ENCODE measurements around the gene HIF1A.
"Not testable (repeated sequence)": the region's sequence is repeated elsewhere in the genome, so short reads cannot be mapped to it uniquely, and the experiment has no call there.

HIF1A gene

GRCh38 chr14:61746346-61746745 lies 51.0 kb downstream of the HIF1A start:
- H3K36me3 ChIP-seq (ENCODE audit: control insufficient read depth, insufficient read depth, low read length); H2BK120ac ChIP-seq (ENCODE audit: low read depth, low read length); H3K4me3 ChIP-seq (ENCODE audit: low read length); H3K27ac ChIP-seq (ENCODE audit: low read depth, low read length); H2BK5ac ChIP-seq (ENCODE audit: low read length); H3K9ac ChIP-seq (ENCODE audit: low read length); H4K8ac ChIP-seq (ENCODE audit: low read depth, low read length); H3K4me2 ChIP-seq (ENCODE audit: low read length); H3K4ac ChIP-seq (ENCODE audit: low read depth, low read length); H3K79me2 ChIP-seq (ENCODE audit: control insufficient read depth, insufficient read depth, low read length); H3K27me3 ChIP-seq (ENCODE audit: insufficient read depth, low read length, poor library complexity); H2BK15ac ChIP-seq (replicated peaks; ENCODE audit: low read depth); H3K4me1 ChIP-seq (ENCODE audit: control insufficient read depth, low read depth, low read length); H3K79me1 ChIP-seq (ENCODE audit: low read length); H3K56ac ChIP-seq (ENCODE audit: low read length); H3K18ac ChIP-seq (ENCODE audit: low read length); H2AK5ac ChIP-seq (ENCODE audit: low read length); DNase-seq; H3K23ac ChIP-seq (ENCODE audit: low read length); H4K5ac ChIP-seq (ENCODE audit: low read length): not testable (repeated sequence)
- WGBS (ENCODE audit: extremely low coverage, insufficient coverage, low lambda C conversion rate) = no CpG with 5 or more reads among the region's 3 CpGs

- no peak overlapping the region for H3K18ac ChIP-seq (ENCODE audit: low read length)
- no peak overlapping the region for H4K5ac ChIP-seq (ENCODE audit: low read length)
- no peak overlapping the region for H4K8ac ChIP-seq (ENCODE audit: low read depth, low read length)
- DNase-seq = no peak
- H3K79me1 ChIP-seq (ENCODE audit: low read length) = no peaks in the 10 kb centered on the region
- no peaks in the 10 kb centered on the region for H3K4me1 ChIP-seq (ENCODE audit: control insufficient read depth, low read depth, low read length)
- no peak overlapping the region for H3K4me3 ChIP-seq (ENCODE audit: low read length)
- no peak overlapping the region for H3K4me2 ChIP-seq (ENCODE audit: low read length)
- no peaks in the 10 kb centered on the region for H3K27me3 ChIP-seq (ENCODE audit: insufficient read depth, low read length, poor library complexity)
- no peak overlapping the region for H3K9ac ChIP-seq (ENCODE audit: low read length)
- H2BK5ac ChIP-seq (ENCODE audit: low read length) = no peak overlapping the region
- H3K4ac ChIP-seq (ENCODE audit: low read depth, low read length) = no peak overlapping the region
- H2BK15ac ChIP-seq (replicated peaks; ENCODE audit: low read depth) = no peak overlapping the region
- no peak overlapping the region for H3K27ac ChIP-seq (ENCODE audit: low read depth, low read length)
- H3K23ac ChIP-seq (ENCODE audit: low read length) = no peak overlapping the region
- H3K56ac ChIP-seq (ENCODE audit: low read length) = no peak overlapping the region
- no peak overlapping the region for H2AK5ac ChIP-seq (ENCODE audit: low read length)
- no peaks in the 10 kb centered on the region for H3K79me2 ChIP-seq (ENCODE audit: control insufficient read depth, insufficient read depth, low read length)
- H2BK120ac ChIP-seq (ENCODE audit: low read depth, low read length) = no peak overlapping the region
- peaks cover 1% of the 10 kb centered on the region for H3K36me3 ChIP-seq (ENCODE audit: control insufficient read depth, insufficient read depth, low read length)
Measured at GRCh38 chr14:61746881-61747280, 51.6 kb downstream of the HIF1A start.

DNA sequence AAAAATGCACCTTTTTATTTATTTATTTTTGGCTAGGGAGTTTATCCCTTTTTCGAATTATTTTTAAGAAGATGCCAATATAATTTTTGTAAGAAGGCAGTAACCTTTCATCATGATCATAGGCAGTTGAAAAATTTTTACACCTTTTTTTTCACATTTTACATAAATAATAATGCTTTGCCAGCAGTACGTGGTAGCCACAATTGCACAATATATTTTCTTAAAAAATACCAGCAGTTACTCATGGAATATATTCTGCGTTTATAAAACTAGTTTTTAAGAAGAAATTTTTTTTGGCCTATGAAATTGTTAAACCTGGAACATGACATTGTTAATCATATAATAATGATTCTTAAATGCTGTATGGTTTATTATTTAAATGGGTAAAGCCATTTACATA lies 52.0 kb downstream of the HIF1A start:
- Histone ChIP-seq H3K4me2 (ENCODE audit: low read length) (no peak overlapping the region), H4K5ac (ENCODE audit: low read length) (no peak overlapping the region), H3K79me2 (ENCODE audit: control insufficient read depth, insufficient read depth, low read length) (no peaks in the 10 kb centered on the region), H2BK5ac (ENCODE audit: low read length) (no peak overlapping the region), H3K18ac (ENCODE audit: low read length) (no peak overlapping the region), H3K9ac (ENCODE audit: low read length) (no peak overlapping the region), H3K4me3 (ENCODE audit: low read length) (no peak overlapping the region), H4K8ac (ENCODE audit: low read depth, low read length) (no peak overlapping the region), H3K56ac (ENCODE audit: low read length) (no peak overlapping the region), H3K4me1 (ENCODE audit: control insufficient read depth, low read depth, low read length) (no peaks in the 10 kb centered on the region), H2AK5ac (ENCODE audit: low read length) (no peak overlapping the region), H3K23ac (ENCODE audit: low read length) (no peak overlapping the region), H3K27ac (ENCODE audit: low read depth, low read length) (no peak overlapping the region), H2BK120ac (ENCODE audit: low read depth, low read length) (no peak overlapping the region), H3K36me3 (ENCODE audit: control insufficient read depth, insufficient read depth, low read length) (peaks cover 1% of the 10 kb centered on the region), H3K27me3 (ENCODE audit: insufficient read depth, low read length, poor library complexity) (no peaks in the 10 kb centered on the region), H3K4ac (ENCODE audit: low read depth, low read length) (no peak overlapping the region), H2BK15ac (replicated peaks; ENCODE audit: low read depth) (no peak overlapping the region), H3K79me1 (ENCODE audit: low read length) (no peaks in the 10 kb centered on the region)
- WGBS (ENCODE audit: extremely low coverage, insufficient coverage, low lambda C conversion rate) = no CpG with 5 or more reads among the region's 3 CpGs
- DNase-seq = no peak

DNA sequence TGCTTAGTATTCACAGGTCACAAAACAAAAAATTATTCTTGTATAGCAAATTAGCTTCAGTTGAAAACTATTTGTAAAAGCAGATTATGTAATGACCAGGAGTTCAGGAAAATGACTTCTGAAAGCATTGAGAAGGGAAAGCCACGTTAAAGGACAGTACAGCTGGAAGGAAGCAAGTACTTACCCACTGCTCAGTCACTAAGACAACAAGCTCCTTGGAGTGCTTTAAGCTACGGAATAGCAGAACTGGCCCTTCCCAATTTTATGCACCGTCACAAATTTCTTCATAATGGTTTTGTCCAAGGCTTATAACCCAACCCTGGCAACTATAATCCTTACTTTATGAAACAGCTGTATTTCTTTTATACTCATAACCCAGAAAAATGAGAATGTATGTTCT lies 54.0 kb downstream of the HIF1A start:
- no peak overlapping the region for H3K4me2 ChIP-seq (ENCODE audit: low read length)
- no peak overlapping the region for H2BK120ac ChIP-seq (ENCODE audit: low read depth, low read length)
- no peak overlapping the region for H3K23ac ChIP-seq (ENCODE audit: low read length)
- H2BK5ac ChIP-seq (ENCODE audit: low read length) = no peak overlapping the region
- H3K18ac ChIP-seq (ENCODE audit: low read length) = no peak overlapping the region
- DNase-seq = no peak
- no peak overlapping the region for H3K56ac ChIP-seq (ENCODE audit: low read length)
- H3K79me2 ChIP-seq (ENCODE audit: control insufficient read depth, insufficient read depth, low read length) = no peaks in the 10 kb centered on the region
- no peak overlapping the region for H4K8ac ChIP-seq (ENCODE audit: low read depth, low read length)
- WGBS (ENCODE audit: extremely low coverage, insufficient coverage, low lambda C conversion rate) = no CpG with 5 or more reads among the region's 3 CpGs
- H3K27ac ChIP-seq (ENCODE audit: low read depth, low read length) = no peak overlapping the region
- H4K5ac ChIP-seq (ENCODE audit: low read length) = no peak overlapping the region
- no peak overlapping the region for H3K4ac ChIP-seq (ENCODE audit: low read depth, low read length)
- H3K79me1 ChIP-seq (ENCODE audit: low read length) = no peaks in the 10 kb centered on the region
- H2BK15ac ChIP-seq (replicated peaks; ENCODE audit: low read depth) = no peak overlapping the region
- no peaks in the 10 kb centered on the region for H3K27me3 ChIP-seq (ENCODE audit: insufficient read depth, low read length, poor library complexity)
- no peak overlapping the region for H3K4me3 ChIP-seq (ENCODE audit: low read length)
- no peak overlapping the region for H3K9ac ChIP-seq (ENCODE audit: low read length)
- no peak overlapping the region for H2AK5ac ChIP-seq (ENCODE audit: low read length)
- no peaks in the 10 kb centered on the region for H3K4me1 ChIP-seq (ENCODE audit: control insufficient read depth, low read depth, low read length)
- peaks cover 1% of the 10 kb centered on the region for H3K36me3 ChIP-seq (ENCODE audit: control insufficient read depth, insufficient read depth, low read length)

- H3K79me2 ChIP-seq (ENCODE audit: control insufficient read depth, insufficient read depth, low read length) = no peaks in the 10 kb centered on the region
- H3K4me3 ChIP-seq (ENCODE audit: low read length) = no peak overlapping the region
- H3K36me3 ChIP-seq (ENCODE audit: control insufficient read depth, insufficient read depth, low read length) = peaks cover 1% of the 10 kb centered on the region
Measured at GRCh38 chr14:61749867-61750266, 54.6 kb downstream of the HIF1A start.

DNA sequence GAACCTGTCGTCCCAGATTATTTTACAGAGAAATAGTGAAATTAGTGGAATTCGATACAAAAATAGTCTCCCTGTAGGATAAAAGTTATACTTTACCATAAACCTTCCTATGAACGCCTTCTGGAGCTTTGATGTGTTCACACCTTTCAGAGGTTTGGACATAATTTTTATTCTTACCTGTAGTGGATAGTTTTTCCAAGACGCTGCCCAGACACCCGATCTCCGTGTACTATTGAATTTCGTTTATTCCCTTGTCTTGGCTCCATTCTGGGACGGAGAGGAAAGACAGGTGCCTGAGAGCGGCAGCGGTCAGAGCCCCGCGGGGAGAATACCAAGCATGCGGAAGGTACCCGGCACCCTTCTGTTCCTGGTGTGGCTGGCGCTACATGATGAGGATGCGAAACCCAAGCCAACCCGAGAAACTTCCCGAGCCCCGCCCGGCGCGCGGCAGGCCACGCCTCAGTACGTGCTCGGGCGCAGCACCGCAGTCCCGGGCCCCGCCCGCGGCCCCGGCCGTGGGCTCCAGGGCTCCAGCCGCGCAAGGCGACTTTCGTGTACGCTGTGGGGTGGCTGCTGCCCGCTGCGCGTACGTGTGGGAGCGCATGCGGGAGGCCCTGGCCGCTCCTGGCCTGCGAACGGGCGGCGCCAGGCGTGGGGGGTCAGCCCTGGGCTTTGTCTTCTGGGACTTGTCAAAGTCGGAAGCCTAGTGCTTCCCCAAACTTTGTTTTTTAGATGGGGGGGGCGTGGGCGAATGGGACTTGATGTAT lies 55.6 kb downstream of the HIF1A start:
- peak; percentile 90 for DNase-seq
- H3K18ac ChIP-seq (ENCODE audit: low read length) = peak overlapping the region; percentile 62
- no peak overlapping the region for H2BK5ac ChIP-seq (ENCODE audit: low read length)
- H3K27ac ChIP-seq (ENCODE audit: low read depth, low read length) = no peak overlapping the region
- H2AK5ac ChIP-seq (ENCODE audit: low read length) = no peak overlapping the region
- no peak overlapping the region for H2BK120ac ChIP-seq (ENCODE audit: low read depth, low read length)
- H3K23ac ChIP-seq (ENCODE audit: low read length) = no peak overlapping the region
- peak overlapping the region; percentile 41 for H3K4me3 ChIP-seq (ENCODE audit: low read length)
- peak overlapping the region; percentile 72 for H3K4me2 ChIP-seq (ENCODE audit: low read length)
- H3K4ac ChIP-seq (ENCODE audit: low read depth, low read length) = peak overlapping the region; percentile 38
- H3K56ac ChIP-seq (ENCODE audit: low read length) = peak overlapping the region; percentile 85
- H3K9ac ChIP-seq (ENCODE audit: low read length) = peak overlapping the region; percentile 74
- no peaks in the 10 kb centered on the region for H3K79me2 ChIP-seq (ENCODE audit: control insufficient read depth, insufficient read depth, low read length)
- H4K8ac ChIP-seq (ENCODE audit: low read depth, low read length) = peak overlapping the region; percentile 99
- H3K4me1 ChIP-seq (ENCODE audit: control insufficient read depth, low read depth, low read length) = no peaks in the 10 kb centered on the region
- H3K27me3 ChIP-seq (ENCODE audit: insufficient read depth, low read length, poor library complexity) = no peaks in the 10 kb centered on the region
- H3K36me3 ChIP-seq (ENCODE audit: control insufficient read depth, insufficient read depth, low read length) = peaks cover 1% of the 10 kb centered on the region
- WGBS (ENCODE audit: extremely low coverage, insufficient coverage, low lambda C conversion rate) = no CpG with 5 or more reads among the region's 54 CpGs
- H3K79me1 ChIP-seq (ENCODE audit: low read length) = no peaks in the 10 kb centered on the region
- no peak overlapping the region for H4K5ac ChIP-seq (ENCODE audit: low read length)
- H2BK15ac ChIP-seq (replicated peaks; ENCODE audit: low read depth) = no peak overlapping the region

More at GRCh38 chr14:61749867-61750266, 54.6 kb downstream of the HIF1A start:
- peak; percentile 54 for DNase-seq
- H2AK5ac ChIP-seq (ENCODE audit: low read length) = no peak overlapping the region
- no peak overlapping the region for H2BK15ac ChIP-seq (replicated peaks; ENCODE audit: low read depth)
- H3K27ac ChIP-seq (ENCODE audit: low read depth, low read length) = no peak overlapping the region
- no CpG with 5 or more reads among the region's 3 CpGs for WGBS (ENCODE audit: extremely low coverage, insufficient coverage, low lambda C conversion rate)
- no peak overlapping the region for H4K8ac ChIP-seq (ENCODE audit: low read depth, low read length)
- no peak overlapping the region for H2BK5ac ChIP-seq (ENCODE audit: low read length)
- H4K5ac ChIP-seq (ENCODE audit: low read length) = no peak overlapping the region
- no peaks in the 10 kb centered on the region for H3K79me1 ChIP-seq (ENCODE audit: low read length)
- no peak overlapping the region for H3K4ac ChIP-seq (ENCODE audit: low read depth, low read length)
- H3K23ac ChIP-seq (ENCODE audit: low read length) = no peak overlapping the region
- H3K9ac ChIP-seq (ENCODE audit: low read length) = no peak overlapping the region
- H3K27me3 ChIP-seq (ENCODE audit: insufficient read depth, low read length, poor library complexity) = no peaks in the 10 kb centered on the region
- no peak overlapping the region for H3K56ac ChIP-seq (ENCODE audit: low read length)
- no peak overlapping the region for H3K4me2 ChIP-seq (ENCODE audit: low read length)
- no peak overlapping the region for H3K18ac ChIP-seq (ENCODE audit: low read length)
- H3K4me1 ChIP-seq (ENCODE audit: control insufficient read depth, low read depth, low read length) = no peaks in the 10 kb centered on the region
- no peak overlapping the region for H2BK120ac ChIP-seq (ENCODE audit: low read depth, low read length)
